WTC11 (cell line): ENCODE measurements around the gene SLC44A5. TPM values are rescaled to one million over a fixed set of nuclear protein-coding genes. Genes with fewer than 3 reads are reported as not detected.

Experiments
- ATAC-seq: fragments of 200-7000 bp; cut with Tn5 transposase; 2 replicates; pipeline ENCODE4 v1.10.0; 2021; ENCODE audit warnings: mild to moderate bottlenecking, moderate library complexity
- CTCF ChIA-PET: fragments of 300-600 bp; sonication (Branson Sonifier 250); formaldehyde crosslinking; loops from one replicate; lab custom pipeline; 2021; ENCODE audit warnings: antibody characterized with exemption; lab: Charles Lee
- POLR2A ChIA-PET: fragments of 350-600 bp; sonication (Branson Sonifier 250); formaldehyde crosslinking; loops from one replicate; lab custom pipeline; 2021; ENCODE audit warnings: antibody characterized with exemption; lab: Charles Lee
- DNase-seq: peaks from one replicate; pipeline ENCODE4 v3.0.0; 2021; ENCODE audit warnings: low spot score
- H3K27ac Mint-ChIP-seq: 2 replicates; pipeline ENCODE4 v1.8.0; 2021; ENCODE audit warnings: mixed read lengths
- H3K27me3 Mint-ChIP-seq: 2 replicates; pipeline ENCODE4 v1.8.0; 2021; ENCODE audit warnings: low read depth, mild to moderate bottlenecking, moderate library complexity, mixed read lengths
- H3K36me3 Mint-ChIP-seq: 2 replicates; pipeline ENCODE4 v1.8.0; 2021; ENCODE audit warnings: mixed read lengths
- H3K4me1 Mint-ChIP-seq: 2 replicates; pipeline ENCODE4 v1.8.0; 2022; ENCODE audit warnings: mixed read lengths
- H3K4me3 Mint-ChIP-seq: 2 replicates; pipeline ENCODE4 v1.8.0; 2021; ENCODE audit warnings: mild to moderate bottlenecking, moderate library complexity, mixed read lengths
- H3K9me3 Mint-ChIP-seq: 2 replicates; pipeline ENCODE4 v1.8.0; 2021; ENCODE audit warnings: mixed read lengths
- ELF4 ChIP-seq: sonication (generic); formaldehyde crosslinking; IDR thresholded peaks from 2 replicates; pipeline ENCODE4 v1.8.1; 2022; ENCODE audit warnings: low read depth, mild to moderate bottlenecking, moderate library complexity, missing genetic modification reagents
- FOXK1 ChIP-seq: sonication (generic); formaldehyde crosslinking; IDR thresholded peaks from 2 replicates; pipeline ENCODE4 v1.8.0; 2022; ENCODE audit warnings: mild to moderate bottlenecking, moderate library complexity, missing genetic modification reagents
- HMGA2 ChIP-seq: fragments of 250-450 bp; sonication (Bioruptor Pico); IDR thresholded peaks from 2 replicates; pipeline ENCODE4 v1.4.0; 2021; ENCODE audit warnings: mild to moderate bottlenecking, moderate library complexity
- MYBL2 ChIP-seq: sonication (generic); formaldehyde crosslinking; IDR thresholded peaks from 2 replicates; pipeline ENCODE4 v1.8.1; 2023; ENCODE audit warnings: mild to moderate bottlenecking, moderate library complexity, missing genetic modification reagents
- NR3C1 ChIP-seq: sonication (generic); formaldehyde crosslinking; conservative IDR thresholded peaks from 2 replicates; pipeline ENCODE4 v1.8.1; 2023; ENCODE audit warnings: low read depth, mild to moderate bottlenecking, missing genetic modification reagents
- OVOL2 ChIP-seq: fragments of 250-450 bp; sonication (Bioruptor Pico); IDR thresholded peaks from 2 replicates; pipeline ENCODE4 v1.9.0; 2021; ENCODE audit warnings: mild to moderate bottlenecking, borderline replicate concordance
- PRRX2 ChIP-seq: fragments of 250-450 bp; sonication (Bioruptor Pico); IDR thresholded peaks from 2 replicates; pipeline ENCODE4 v1.8.0; 2021; ENCODE audit warnings: mild to moderate bottlenecking
- RELA ChIP-seq: sonication (generic); formaldehyde crosslinking; IDR thresholded peaks from 2 replicates; pipeline ENCODE4 v1.8.1; 2022; ENCODE audit warnings: missing genetic modification reagents, mild to moderate bottlenecking, borderline replicate concordance
- ZNF121 ChIP-seq: sonication (generic); formaldehyde crosslinking; IDR thresholded peaks from 2 replicates; pipeline ENCODE4 v1.8.0; 2023; ENCODE audit warnings: missing genetic modification reagents
- ZNF219 ChIP-seq: sonication (generic); formaldehyde crosslinking; IDR thresholded peaks from 2 replicates; pipeline ENCODE4 v1.8.0; 2023; ENCODE audit warnings: missing genetic modification reagents, mild to moderate bottlenecking, borderline replicate concordance
- ZNF232 ChIP-seq: sonication (generic); formaldehyde crosslinking; IDR thresholded peaks from 2 replicates; pipeline ENCODE4 v1.8.0; 2022; ENCODE audit warnings: mild to moderate bottlenecking, missing genetic modification reagents
- ZNF263 ChIP-seq: sonication (generic); formaldehyde crosslinking; IDR thresholded peaks from 2 replicates; pipeline ENCODE4 v1.8.1; 2022; ENCODE audit warnings: low read depth, mild to moderate bottlenecking, moderate library complexity, missing genetic modification reagents
- total RNA-seq: library from RNA; stranded (reverse); gene quantifications from 3 replicates; pipeline ENCODE4 v1.2.3, GENCODE V29; 2021
- TF ChIP-seq, protein P1 (sequence below): sonication (generic); formaldehyde crosslinking; IDR thresholded peaks from 2 replicates; pipeline ENCODE4 v1.8.1; 2023; ENCODE audit warnings: mild to moderate bottlenecking, missing genetic modification reagents
- TF ChIP-seq, protein P2 (sequence below): fragments of 250-450 bp; sonication (Bioruptor Pico); IDR thresholded peaks from 2 replicates; pipeline ENCODE4 v2.1.2; 2022; ENCODE audit warnings: mild to moderate bottlenecking, moderate library complexity
- TF ChIP-seq, protein P3 (sequence below): sonication (generic); formaldehyde crosslinking; IDR thresholded peaks from 2 replicates; pipeline ENCODE4 v1.8.1; 2023; ENCODE audit warnings: mild to moderate bottlenecking, missing genetic modification reagents, moderate library complexity
- TF ChIP-seq, protein P4 (sequence below): sonication (generic); formaldehyde crosslinking; conservative IDR thresholded peaks from 2 replicates; pipeline ENCODE4 v1.8.1; 2023; ENCODE audit warnings: mild to moderate bottlenecking, low read depth, missing genetic modification reagents, moderate library complexity
- TF ChIP-seq, protein P5 (sequence below): sonication (generic); formaldehyde crosslinking; IDR thresholded peaks from 2 replicates; pipeline ENCODE4 v1.8.1; 2022; ENCODE audit warnings: missing genetic modification reagents, borderline replicate concordance
- TF ChIP-seq, protein P6 (sequence below): fragments of 200-600 bp; IDR thresholded peaks from 2 replicates; pipeline ENCODE4 v1.8.0; 2022; ENCODE audit warnings: antibody characterized with exemption
- TF ChIP-seq, protein P7 (sequence below): sonication (generic); formaldehyde crosslinking; IDR thresholded peaks from 2 replicates; pipeline ENCODE4 v1.8.1; 2022; ENCODE audit warnings: low read depth, mild to moderate bottlenecking, moderate library complexity, missing genetic modification reagents, borderline replicate concordance
- TF ChIP-seq, protein P8 (sequence below): sonication (generic); formaldehyde crosslinking; IDR thresholded peaks from 2 replicates; pipeline ENCODE4 v1.8.0; 2023; ENCODE audit warnings: missing genetic modification reagents
- TF ChIP-seq, protein P9 (sequence below): sonication (generic); formaldehyde crosslinking; IDR thresholded peaks from 2 replicates; pipeline ENCODE4 v1.8.0; 2022; ENCODE audit warnings: mild to moderate bottlenecking, missing genetic modification reagents

Gene SLC44A5
- total RNA-seq, 1 experiment from 2014 or later, result 1.8 TPM

DNA sequence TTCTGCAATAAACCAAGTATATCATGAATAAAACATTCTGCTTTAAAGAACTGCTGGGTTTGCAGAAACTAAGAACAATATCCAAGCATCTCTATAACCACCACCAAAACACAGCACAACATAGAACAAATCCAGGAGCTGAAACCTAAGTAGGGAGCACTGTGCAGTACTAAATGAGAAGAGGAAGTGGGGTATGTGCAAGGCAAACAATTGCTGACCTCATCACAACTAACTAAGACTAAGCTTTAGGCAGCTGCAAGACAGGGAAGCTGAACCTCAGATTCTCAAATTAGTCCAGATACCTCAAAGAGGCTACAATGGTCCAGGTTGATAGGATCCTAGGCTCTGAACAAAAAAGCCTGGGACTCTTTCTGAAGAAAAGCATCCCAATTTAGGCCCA lies 172.6 kb downstream of the SLC44A5 start:
- Mint-ChIP-seq H3K27me3 (no peaks in the 10 kb centered on the region), H3K36me3 (no peaks in the 10 kb centered on the region), H3K9me3 (no peaks in the 10 kb centered on the region), H3K27ac (no peak overlapping the region), H3K4me1 (peaks cover 5% of the 10 kb centered on the region; the same call in 1 of the 2 replicates), H3K4me3 (no peak overlapping the region)
- DNase-seq, result no peak
- no peak for ATAC-seq
- CTCF ChIA-PET, result no interaction called here
- TF ChIP-seq ZNF263 (CRISPR knock-in tag) (no peak), HMGA2 (no peak), FOXK1 (no peak), ZNF219 (CRISPR knock-in tag) (no peak), ZNF121 (no peak), ELF4 (CRISPR knock-in tag) (no peak), RELA (CRISPR knock-in tag) (no peak), OVOL2 (CRISPR knock-in tag) (no peak), NR3C1 (no peak), ZNF232 (CRISPR knock-in tag) (no peak), PRRX2 (no peak)
- TF ChIP-seq, protein P1, sequence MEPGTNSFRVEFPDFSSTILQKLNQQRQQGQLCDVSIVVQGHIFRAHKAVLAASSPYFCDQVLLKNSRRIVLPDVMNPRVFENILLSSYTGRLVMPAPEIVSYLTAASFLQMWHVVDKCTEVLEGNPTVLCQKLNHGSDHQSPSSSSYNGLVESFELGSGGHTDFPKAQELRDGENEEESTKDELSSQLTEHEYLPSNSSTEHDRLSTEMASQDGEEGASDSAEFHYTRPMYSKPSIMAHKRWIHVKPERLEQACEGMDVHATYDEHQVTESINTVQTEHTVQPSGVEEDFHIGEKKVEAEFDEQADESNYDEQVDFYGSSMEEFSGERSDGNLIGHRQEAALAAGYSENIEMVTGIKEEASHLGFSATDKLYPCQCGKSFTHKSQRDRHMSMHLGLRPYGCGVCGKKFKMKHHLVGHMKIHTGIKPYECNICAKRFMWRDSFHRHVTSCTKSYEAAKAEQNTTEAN (CRISPR knock-in tag), result no peak
- TF ChIP-seq, protein P2, sequence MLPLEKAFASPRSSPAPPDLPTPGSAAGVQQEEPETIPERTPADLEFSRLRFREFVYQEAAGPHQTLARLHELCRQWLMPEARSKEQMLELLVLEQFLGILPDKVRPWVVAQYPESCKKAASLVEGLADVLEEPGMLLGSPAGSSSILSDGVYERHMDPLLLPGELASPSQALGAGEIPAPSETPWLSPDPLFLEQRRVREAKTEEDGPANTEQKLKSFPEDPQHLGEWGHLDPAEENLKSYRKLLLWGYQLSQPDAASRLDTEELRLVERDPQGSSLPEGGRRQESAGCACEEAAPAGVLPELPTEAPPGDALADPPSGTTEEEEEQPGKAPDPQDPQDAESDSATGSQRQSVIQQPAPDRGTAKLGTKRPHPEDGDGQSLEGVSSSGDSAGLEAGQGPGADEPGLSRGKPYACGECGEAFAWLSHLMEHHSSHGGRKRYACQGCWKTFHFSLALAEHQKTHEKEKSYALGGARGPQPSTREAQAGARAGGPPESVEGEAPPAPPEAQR (CRISPR knock-in tag), result no peak
- TF ChIP-seq, protein P3, sequence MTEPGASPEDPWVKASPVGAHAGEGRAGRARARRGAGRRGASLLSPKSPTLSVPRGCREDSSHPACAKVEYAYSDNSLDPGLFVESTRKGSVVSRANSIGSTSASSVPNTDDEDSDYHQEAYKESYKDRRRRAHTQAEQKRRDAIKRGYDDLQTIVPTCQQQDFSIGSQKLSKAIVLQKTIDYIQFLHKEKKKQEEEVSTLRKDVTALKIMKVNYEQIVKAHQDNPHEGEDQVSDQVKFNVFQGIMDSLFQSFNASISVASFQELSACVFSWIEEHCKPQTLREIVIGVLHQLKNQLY, result no peak
- POLR2A ChIA-PET, result no interaction called here

DNA sequence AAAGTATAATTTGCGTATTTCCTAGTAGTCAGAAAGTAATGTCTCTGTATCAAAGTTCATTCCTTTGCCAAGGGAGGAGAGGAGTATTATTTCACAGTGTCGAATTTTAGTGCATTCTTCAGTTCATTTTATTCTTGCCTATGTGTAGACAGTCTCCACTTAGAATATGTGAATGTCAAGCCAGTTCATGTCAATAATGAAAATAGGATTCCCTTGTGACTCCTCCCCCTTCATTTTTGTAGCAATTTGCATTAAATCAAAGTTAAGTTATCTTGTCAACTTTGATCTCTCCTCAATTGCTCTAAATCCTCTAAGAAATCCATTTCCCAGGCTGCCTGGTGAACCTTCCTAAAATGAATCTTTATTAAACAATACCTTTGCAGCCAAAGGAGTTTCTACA lies 179.1 kb downstream of the SLC44A5 start:
- POLR2A ChIA-PET, result no interaction called here
- no peak for DNase-seq
- ATAC-seq, result no peak
- H3K9me3 Mint-ChIP-seq, result no peaks in the 10 kb centered on the region
- H3K27me3 Mint-ChIP-seq, result no peaks in the 10 kb centered on the region
- no peaks in the 10 kb centered on the region for H3K4me1 Mint-ChIP-seq
- CTCF ChIA-PET, result no interaction called here
- no peak overlapping the region for H3K4me3 Mint-ChIP-seq
- H3K27ac Mint-ChIP-seq, result no peak overlapping the region
- H3K36me3 Mint-ChIP-seq, result no peaks in the 10 kb centered on the region
- TF ChIP-seq, protein P4, sequence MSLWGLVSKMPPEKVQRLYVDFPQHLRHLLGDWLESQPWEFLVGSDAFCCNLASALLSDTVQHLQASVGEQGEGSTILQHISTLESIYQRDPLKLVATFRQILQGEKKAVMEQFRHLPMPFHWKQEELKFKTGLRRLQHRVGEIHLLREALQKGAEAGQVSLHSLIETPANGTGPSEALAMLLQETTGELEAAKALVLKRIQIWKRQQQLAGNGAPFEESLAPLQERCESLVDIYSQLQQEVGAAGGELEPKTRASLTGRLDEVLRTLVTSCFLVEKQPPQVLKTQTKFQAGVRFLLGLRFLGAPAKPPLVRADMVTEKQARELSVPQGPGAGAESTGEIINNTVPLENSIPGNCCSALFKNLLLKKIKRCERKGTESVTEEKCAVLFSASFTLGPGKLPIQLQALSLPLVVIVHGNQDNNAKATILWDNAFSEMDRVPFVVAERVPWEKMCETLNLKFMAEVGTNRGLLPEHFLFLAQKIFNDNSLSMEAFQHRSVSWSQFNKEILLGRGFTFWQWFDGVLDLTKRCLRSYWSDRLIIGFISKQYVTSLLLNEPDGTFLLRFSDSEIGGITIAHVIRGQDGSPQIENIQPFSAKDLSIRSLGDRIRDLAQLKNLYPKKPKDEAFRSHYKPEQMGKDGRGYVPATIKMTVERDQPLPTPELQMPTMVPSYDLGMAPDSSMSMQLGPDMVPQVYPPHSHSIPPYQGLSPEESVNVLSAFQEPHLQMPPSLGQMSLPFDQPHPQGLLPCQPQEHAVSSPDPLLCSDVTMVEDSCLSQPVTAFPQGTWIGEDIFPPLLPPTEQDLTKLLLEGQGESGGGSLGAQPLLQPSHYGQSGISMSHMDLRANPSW, result no peak
- TF ChIP-seq, protein P5, sequence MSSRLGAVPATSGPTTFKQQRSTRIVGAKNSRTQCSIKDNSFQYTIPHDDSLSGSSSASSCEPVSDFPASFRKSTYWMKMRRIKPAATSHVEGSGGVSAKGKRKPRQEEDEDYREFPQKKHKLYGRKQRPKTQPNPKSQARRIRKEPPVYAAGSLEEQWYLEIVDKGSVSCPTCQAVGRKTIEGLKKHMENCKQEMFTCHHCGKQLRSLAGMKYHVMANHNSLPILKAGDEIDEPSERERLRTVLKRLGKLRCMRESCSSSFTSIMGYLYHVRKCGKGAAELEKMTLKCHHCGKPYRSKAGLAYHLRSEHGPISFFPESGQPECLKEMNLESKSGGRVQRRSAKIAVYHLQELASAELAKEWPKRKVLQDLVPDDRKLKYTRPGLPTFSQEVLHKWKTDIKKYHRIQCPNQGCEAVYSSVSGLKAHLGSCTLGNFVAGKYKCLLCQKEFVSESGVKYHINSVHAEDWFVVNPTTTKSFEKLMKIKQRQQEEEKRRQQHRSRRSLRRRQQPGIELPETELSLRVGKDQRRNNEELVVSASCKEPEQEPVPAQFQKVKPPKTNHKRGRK (CRISPR knock-in tag), result no peak
- TF ChIP-seq MYBL2 (no peak), ZNF263 (CRISPR knock-in tag) (no peak), NR3C1 (no peak), PRRX2 (no peak)
- TF ChIP-seq, protein P6, sequence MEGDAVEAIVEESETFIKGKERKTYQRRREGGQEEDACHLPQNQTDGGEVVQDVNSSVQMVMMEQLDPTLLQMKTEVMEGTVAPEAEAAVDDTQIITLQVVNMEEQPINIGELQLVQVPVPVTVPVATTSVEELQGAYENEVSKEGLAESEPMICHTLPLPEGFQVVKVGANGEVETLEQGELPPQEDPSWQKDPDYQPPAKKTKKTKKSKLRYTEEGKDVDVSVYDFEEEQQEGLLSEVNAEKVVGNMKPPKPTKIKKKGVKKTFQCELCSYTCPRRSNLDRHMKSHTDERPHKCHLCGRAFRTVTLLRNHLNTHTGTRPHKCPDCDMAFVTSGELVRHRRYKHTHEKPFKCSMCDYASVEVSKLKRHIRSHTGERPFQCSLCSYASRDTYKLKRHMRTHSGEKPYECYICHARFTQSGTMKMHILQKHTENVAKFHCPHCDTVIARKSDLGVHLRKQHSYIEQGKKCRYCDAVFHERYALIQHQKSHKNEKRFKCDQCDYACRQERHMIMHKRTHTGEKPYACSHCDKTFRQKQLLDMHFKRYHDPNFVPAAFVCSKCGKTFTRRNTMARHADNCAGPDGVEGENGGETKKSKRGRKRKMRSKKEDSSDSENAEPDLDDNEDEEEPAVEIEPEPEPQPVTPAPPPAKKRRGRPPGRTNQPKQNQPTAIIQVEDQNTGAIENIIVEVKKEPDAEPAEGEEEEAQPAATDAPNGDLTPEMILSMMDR, result no peak
- TF ChIP-seq, protein P7, sequence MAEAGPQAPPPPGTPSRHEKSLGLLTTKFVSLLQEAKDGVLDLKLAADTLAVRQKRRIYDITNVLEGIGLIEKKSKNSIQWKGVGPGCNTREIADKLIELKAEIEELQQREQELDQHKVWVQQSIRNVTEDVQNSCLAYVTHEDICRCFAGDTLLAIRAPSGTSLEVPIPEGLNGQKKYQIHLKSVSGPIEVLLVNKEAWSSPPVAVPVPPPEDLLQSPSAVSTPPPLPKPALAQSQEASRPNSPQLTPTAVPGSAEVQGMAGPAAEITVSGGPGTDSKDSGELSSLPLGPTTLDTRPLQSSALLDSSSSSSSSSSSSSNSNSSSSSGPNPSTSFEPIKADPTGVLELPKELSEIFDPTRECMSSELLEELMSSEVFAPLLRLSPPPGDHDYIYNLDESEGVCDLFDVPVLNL (CRISPR knock-in tag), result no peak
- TF ChIP-seq, protein P8, sequence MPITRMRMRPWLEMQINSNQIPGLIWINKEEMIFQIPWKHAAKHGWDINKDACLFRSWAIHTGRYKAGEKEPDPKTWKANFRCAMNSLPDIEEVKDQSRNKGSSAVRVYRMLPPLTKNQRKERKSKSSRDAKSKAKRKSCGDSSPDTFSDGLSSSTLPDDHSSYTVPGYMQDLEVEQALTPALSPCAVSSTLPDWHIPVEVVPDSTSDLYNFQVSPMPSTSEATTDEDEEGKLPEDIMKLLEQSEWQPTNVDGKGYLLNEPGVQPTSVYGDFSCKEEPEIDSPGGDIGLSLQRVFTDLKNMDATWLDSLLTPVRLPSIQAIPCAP, result no peak
- TF ChIP-seq, protein P2 (CRISPR knock-in tag), result no peak
- TF ChIP-seq, protein P9, sequence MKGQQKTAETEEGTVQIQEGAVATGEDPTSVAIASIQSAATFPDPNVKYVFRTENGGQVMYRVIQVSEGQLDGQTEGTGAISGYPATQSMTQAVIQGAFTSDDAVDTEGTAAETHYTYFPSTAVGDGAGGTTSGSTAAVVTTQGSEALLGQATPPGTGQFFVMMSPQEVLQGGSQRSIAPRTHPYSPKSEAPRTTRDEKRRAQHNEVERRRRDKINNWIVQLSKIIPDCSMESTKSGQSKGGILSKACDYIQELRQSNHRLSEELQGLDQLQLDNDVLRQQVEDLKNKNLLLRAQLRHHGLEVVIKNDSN (CRISPR knock-in tag), result no peak
